IPS DF 6.9 (cell line): ENCODE measurements around the gene NACC2.

Source experiments
- DNase-seq: peaks from one replicate; pipeline ENCODE4 v3.0.0-alpha.2; 2013; ENCODE audit warnings: low read depth, low spot score
- H3K27ac ChIP-seq: one replicate; pipeline ENCODE4 v1.5.1; 2013; ENCODE audit warnings: low read length, control low read depth
- H3K27me3 ChIP-seq: 2 replicates; pipeline ENCODE4 v1.6.1; 2013; ENCODE audit warnings: mild to moderate bottlenecking, low read length; ENCODE audit not compliant: control insufficient read depth, insufficient read depth
- H3K36me3 ChIP-seq: 2 replicates; pipeline ENCODE4 v1.6.1; 2013; ENCODE audit warnings: low read length; ENCODE audit not compliant: control insufficient read depth, insufficient read depth
- H3K4me1 ChIP-seq: 2 replicates; pipeline ENCODE4 v1.6.1; 2013; ENCODE audit warnings: low read length; ENCODE audit not compliant: control insufficient read depth, insufficient read depth
- H3K4me3 ChIP-seq: 2 replicates; pipeline ENCODE4 v1.5.1; 2013; ENCODE audit warnings: mild to moderate bottlenecking, low read length
- H3K9me3 ChIP-seq: 2 replicates; pipeline ENCODE4 v1.6.1; 2013; ENCODE audit warnings: low read length, inconsistent platforms; ENCODE audit not compliant: control insufficient read depth, insufficient read depth
- WGBS: extraction: QIAGEN DNeasy Blood & Tissue Kit; methylation state at CpG from one replicate; pipeline ENCODE4 v1.1.7; 2013; ENCODE audit warnings: mixed read lengths, missing lambda C conversion rate; ENCODE audit not compliant: insufficient read length, insufficient coverage; 5-methylcytosine and 5-hydroxymethylcytosine counted together

Gene NACC2

DNA sequence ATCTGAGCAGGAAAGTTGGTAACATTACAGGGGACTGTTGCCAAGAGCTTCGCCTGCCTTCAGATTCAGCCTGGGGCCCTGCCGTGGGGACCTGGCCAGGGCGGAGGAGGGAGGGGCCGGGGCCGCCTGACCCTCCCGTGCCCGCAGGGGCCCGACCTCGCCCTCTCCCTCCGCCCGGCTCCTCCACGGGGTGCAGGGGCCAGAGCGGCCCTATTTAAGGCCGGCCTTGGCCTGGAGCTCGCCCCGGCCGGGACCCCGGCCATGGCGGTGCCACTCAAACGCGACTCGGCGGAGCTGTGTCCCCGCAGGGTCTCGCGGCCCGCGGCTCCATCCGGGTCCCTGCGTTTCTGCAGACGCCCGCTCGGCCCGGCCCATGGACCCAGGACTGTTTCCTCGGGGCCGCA is 22.8 kb upstream of the NACC2 start:
- no CpG with 5 or more reads among the region's 36 CpGs for WGBS

DNA sequence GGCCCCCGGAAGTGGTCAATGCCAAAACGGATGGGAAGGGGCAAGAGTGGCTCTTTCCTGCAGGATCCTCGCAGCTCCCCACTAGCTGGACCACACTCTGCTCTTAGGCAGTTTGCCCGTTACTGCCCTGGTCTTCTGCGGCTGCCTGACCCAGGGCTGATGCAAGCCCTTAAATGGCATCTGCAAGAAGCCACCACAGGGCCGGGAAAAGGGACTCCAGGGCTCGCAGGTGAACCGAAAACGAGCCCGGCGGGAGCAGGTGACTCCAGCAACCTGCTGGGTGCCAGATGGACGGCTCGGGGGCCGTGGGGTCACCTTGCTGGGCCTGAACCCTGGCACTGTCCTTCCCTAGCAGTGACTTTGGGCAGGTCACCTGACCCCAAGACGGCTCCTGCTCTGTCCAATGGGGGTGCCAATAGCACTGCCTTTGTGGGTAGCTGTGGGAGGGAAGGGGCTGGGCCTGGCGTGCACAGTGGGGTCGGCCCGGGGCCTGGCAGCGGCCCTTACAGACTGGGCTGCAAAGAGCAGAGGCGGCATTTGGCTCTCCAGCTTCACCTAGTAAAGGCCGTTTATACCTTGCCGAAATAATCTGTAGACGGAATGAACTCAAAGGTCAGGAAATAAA is 22.3 kb upstream of the NACC2 start:
- Histone ChIP-seq H3K27ac (no peak overlapping the region), H3K4me3 (peak overlapping the region; percentile 59; the same call in 1 of the 2 replicates), H3K27me3 (no peaks in the 10 kb centered on the region), H3K4me1 (peaks cover 4% of the 10 kb centered on the region), H3K36me3 (peaks cover 6% of the 10 kb centered on the region), H3K9me3 (no peaks in the 10 kb centered on the region)
- no CpG with 5 or more reads among the region's 23 CpGs for WGBS
- no peak for DNase-seq

More for the DNA sequence above, 22.8 kb upstream of the NACC2 start:
- DNase-seq, result no peak
- no peak overlapping the region for H3K27ac ChIP-seq
- peaks cover 4% of the 10 kb centered on the region for H3K4me1 ChIP-seq
- no peaks in the 10 kb centered on the region for H3K9me3 ChIP-seq
- H3K36me3 ChIP-seq, result peaks cover 6% of the 10 kb centered on the region
- H3K27me3 ChIP-seq, result no peaks in the 10 kb centered on the region
- peak overlapping the region; percentile 59; the same call in 1 of the 2 replicates for H3K4me3 ChIP-seq

- DNase-seq, result no peak
- H3K9me3 ChIP-seq, result no peaks in the 10 kb centered on the region
- WGBS, result no CpG with 5 or more reads among the region's 69 CpGs
- no peak overlapping the region for H3K4me3 ChIP-seq
- H3K27me3 ChIP-seq, result no peaks in the 10 kb centered on the region
- H3K27ac ChIP-seq, result no peak overlapping the region
- H3K36me3 ChIP-seq, result peaks cover 6% of the 10 kb centered on the region
- peaks cover 4% of the 10 kb centered on the region for H3K4me1 ChIP-seq
Measured at GRCh38 chr9:136116360-136117098, 21.4 kb upstream of the NACC2 start.

DNA sequence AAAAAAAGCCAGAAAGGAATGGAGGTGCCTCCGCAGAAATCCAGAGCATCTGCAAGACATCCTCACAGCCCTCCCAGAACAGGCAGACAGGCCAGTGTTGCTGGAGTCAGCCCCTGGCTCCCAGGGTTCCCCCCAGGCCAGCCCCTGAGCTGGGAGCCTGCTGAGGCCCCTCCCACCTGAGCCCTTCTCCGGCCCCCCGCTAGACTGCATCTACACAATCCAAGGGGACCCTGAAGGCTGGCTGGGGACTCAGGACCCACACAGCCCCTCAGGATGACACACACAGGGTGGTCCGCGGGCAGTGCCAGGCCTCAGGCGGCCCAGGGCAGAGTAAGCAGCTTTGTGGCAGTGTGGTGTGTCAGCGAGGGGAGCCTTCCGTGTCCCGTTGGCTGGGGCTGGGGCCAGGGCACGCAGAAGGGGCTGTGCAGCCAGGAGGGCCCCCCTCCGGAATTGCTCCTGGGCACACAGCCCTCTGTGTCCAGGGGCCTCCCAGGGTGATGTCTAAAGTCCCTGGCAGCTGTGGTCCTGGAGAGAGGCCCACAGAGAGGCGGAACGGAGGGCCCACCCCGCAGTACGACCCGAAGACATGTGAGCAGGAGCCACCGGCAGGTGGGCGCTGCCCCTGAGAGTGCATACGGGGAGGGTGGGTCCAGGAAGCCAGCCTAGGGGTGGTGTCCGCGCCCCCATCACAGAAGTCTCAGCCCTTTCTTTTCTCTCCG is 20.7 kb upstream of the NACC2 start:
- no peak for DNase-seq
- no peak overlapping the region for H3K4me3 ChIP-seq
- H3K9me3 ChIP-seq, result no peaks in the 10 kb centered on the region
- no peaks in the 10 kb centered on the region for H3K27me3 ChIP-seq
- no peak overlapping the region for H3K27ac ChIP-seq
- H3K36me3 ChIP-seq, result peaks cover 6% of the 10 kb centered on the region
- no CpG with 5 or more reads among the region's 22 CpGs for WGBS
- peaks cover 5% of the 10 kb centered on the region for H3K4me1 ChIP-seq

- H3K27me3 ChIP-seq, result no peaks in the 10 kb centered on the region
- no CpG with 5 or more reads among the region's 13 CpGs for WGBS
- DNase-seq, result no peak
- no peaks in the 10 kb centered on the region for H3K9me3 ChIP-seq
- peaks cover 9% of the 10 kb centered on the region for H3K4me1 ChIP-seq
- H3K4me3 ChIP-seq, result no peak overlapping the region
- H3K27ac ChIP-seq, result no peak overlapping the region
- H3K36me3 ChIP-seq, result peaks cover 6% of the 10 kb centered on the region
Measured at GRCh38 chr9:136115206-136115605, 20.1 kb upstream of the NACC2 start.

DNA sequence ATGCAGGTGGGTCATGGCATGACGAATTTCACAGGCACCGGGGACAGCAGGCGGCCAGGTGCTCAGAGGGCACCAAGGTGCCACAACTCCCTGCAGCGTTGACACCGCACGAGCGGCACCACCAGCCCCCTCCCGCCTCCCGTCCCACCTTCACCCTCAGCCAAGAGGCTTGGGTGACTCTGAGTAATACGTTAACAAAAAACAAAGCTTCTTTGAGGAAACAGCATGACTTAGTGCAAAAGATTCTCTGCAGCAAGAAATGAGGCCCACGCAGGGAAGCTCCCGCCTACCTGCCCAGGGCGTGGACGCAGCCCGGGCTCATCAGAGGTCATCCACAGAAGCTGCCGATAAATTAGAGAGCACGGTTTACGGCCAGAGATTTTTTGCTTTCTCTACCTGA is 19.5 kb upstream of the NACC2 start:
- no peak for DNase-seq
- Histone ChIP-seq H3K4me3 (no peak overlapping the region), H3K4me1 (peaks cover 11% of the 10 kb centered on the region), H3K27me3 (no peaks in the 10 kb centered on the region), H3K36me3 (peaks cover 6% of the 10 kb centered on the region), H3K9me3 (no peaks in the 10 kb centered on the region), H3K27ac (no peak overlapping the region)
- no CpG with 5 or more reads among the region's 18 CpGs for WGBS

DNA sequence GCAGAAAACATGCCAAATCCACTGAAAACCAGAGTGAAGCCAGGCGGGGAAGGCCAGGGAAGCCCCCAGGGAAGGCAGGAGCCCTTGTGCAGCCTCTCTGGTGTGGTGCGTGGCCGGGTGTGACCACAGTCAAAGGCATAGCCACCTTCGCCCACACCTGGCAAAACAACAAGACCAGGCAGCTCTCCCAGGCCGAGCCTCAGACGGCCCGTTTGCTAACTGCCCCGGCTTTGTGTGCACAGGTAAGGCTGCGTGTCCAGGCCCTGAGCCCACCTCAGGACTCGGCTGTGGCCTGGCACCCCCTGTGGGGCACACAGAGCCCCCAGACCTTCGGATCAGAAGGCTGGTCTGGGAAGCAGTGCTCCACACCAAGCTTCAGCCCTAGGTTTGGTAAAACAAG is 17.5 kb upstream of the NACC2 start:
- no peak for DNase-seq
- Histone ChIP-seq H3K4me3 (no peak overlapping the region), H3K9me3 (no peaks in the 10 kb centered on the region), H3K27ac (no peak overlapping the region), H3K4me1 (peaks cover 14% of the 10 kb centered on the region), H3K36me3 (peaks cover 6% of the 10 kb centered on the region), H3K27me3 (no peaks in the 10 kb centered on the region)
- no CpG with 5 or more reads among the region's 11 CpGs for WGBS

GRCh38 chr9:136111910-136112309 is 16.8 kb upstream of the NACC2 start:
- DNase-seq, result no peak
- peaks cover 6% of the 10 kb centered on the region for H3K36me3 ChIP-seq
- no peak overlapping the region for H3K4me3 ChIP-seq
- H3K4me1 ChIP-seq, result peaks cover 14% of the 10 kb centered on the region
- no peaks in the 10 kb centered on the region for H3K9me3 ChIP-seq
- no peaks in the 10 kb centered on the region for H3K27me3 ChIP-seq
- no peak overlapping the region for H3K27ac ChIP-seq
- no CpG with 5 or more reads among the region's 16 CpGs for WGBS

- no peak for DNase-seq
- Histone ChIP-seq H3K27ac (no peak overlapping the region), H3K4me3 (no peak overlapping the region), H3K4me1 (peaks cover 13% of the 10 kb centered on the region), H3K27me3 (no peaks in the 10 kb centered on the region), H3K9me3 (no peaks in the 10 kb centered on the region), H3K36me3 (peaks cover under 1% of the 10 kb centered on the region; the same call in 1 of the 2 replicates)
- no CpG with 5 or more reads among the region's 22 CpGs for WGBS
Measured at GRCh38 chr9:136111190-136111589, 16.1 kb upstream of the NACC2 start.
